Measurements from ENCODE around the gene UTP14A. TPM values are rescaled to one million over a fixed set of nuclear protein-coding genes. Genes with fewer than 3 reads are reported as not detected.

UTP14A gene
- total RNA-seq, 2 donors from 2014 or later, result 31.5 to 54.8 TPM

DNA sequence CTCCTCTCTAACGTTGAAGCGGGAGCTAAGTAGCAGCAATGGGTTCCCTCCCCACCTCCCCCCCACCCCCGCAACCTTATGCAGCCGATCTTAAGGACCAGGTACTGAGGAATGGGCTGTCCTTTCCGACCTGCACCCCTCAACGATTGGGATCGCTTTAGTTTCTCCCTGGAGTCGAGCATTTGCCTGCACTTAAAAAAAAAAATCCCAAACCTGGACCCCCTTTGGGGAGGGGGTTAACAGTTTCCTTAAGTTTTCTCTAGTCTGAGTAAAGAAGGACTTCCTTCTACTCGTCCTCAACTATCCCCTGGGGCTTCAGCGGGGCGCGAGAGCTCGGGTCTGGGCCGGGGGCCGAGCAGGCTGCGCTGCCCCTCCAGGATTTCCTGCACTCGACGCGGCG lies 50.8 kb downstream of the UTP14A start:
- Mint-ChIP-seq H3K36me3 (no peaks in the 10 kb centered on the region), H3K4me3 (peak overlapping the region; percentile 40), H3K27me3 (peaks cover 0 to 8% of the 10 kb centered on the region in 2 donors), H3K9me3 (no peaks in the 10 kb centered on the region), H3K4me1 (ENCODE audit: low read depth in 2 of 2) (peaks cover 16 to 17% of the 10 kb centered on the region in 2 donors), H3K27ac (no peak overlapping the region)
- DNase-seq (ENCODE audit: low spot score) (no peak), ATAC-seq (no peak)

GRCh38 chrX:129957241-129958082 lies 51.5 kb downstream of the UTP14A start:
- ATAC-seq (peak; percentile 84 to 85), DNase-seq (ENCODE audit: low spot score) (peak; percentile 79)
- H3K4me1 Mint-ChIP-seq (ENCODE audit: low read depth in 2 of 2), result peaks cover 18 to 20% of the 10 kb centered on the region in 2 donors
- H3K4me3 Mint-ChIP-seq, result peak overlapping the region; percentile 54
- H3K27ac Mint-ChIP-seq, result peak overlapping the region; percentile 23 to 70
- H3K27me3 Mint-ChIP-seq, result peaks cover 0 to 8% of the 10 kb centered on the region in 2 donors
- H3K36me3 Mint-ChIP-seq, result no peaks in the 10 kb centered on the region
- H3K9me3 Mint-ChIP-seq, result no peaks in the 10 kb centered on the region

GRCh38 chrX:129958083-129958465 lies 52.1 kb downstream of the UTP14A start:
- H3K27me3 Mint-ChIP-seq, result peaks cover 0 to 8% of the 10 kb centered on the region in 2 donors
- H3K9me3 Mint-ChIP-seq, result no peaks in the 10 kb centered on the region
- no peak for ATAC-seq
- H3K27ac Mint-ChIP-seq, result peak overlapping the region; percentile 23 to 70
- DNase-seq (ENCODE audit: low spot score), result no peak
- no peaks in the 10 kb centered on the region for H3K36me3 Mint-ChIP-seq
- H3K4me1 Mint-ChIP-seq (ENCODE audit: low read depth in 2 of 2), result peaks cover 13 to 19% of the 10 kb centered on the region in 2 donors
- H3K4me3 Mint-ChIP-seq, result peak overlapping the region; percentile 54

GRCh38 chrX:129958814-129959492 lies 53.0 kb downstream of the UTP14A start:
- Mint-ChIP-seq H3K9me3 (no peaks in the 10 kb centered on the region), H3K27me3 (peaks cover 0 to 8% of the 10 kb centered on the region in 2 donors), H3K4me1 (ENCODE audit: low read depth in 2 of 2) (peaks cover 13 to 22% of the 10 kb centered on the region in 2 donors), H3K4me3 (no peak overlapping the region), H3K36me3 (no peaks in the 10 kb centered on the region), H3K27ac (no peak overlapping the region)
- ATAC-seq, result no peak
- DNase-seq (ENCODE audit: low spot score), result no peak

- H3K27ac Mint-ChIP-seq, result no peak overlapping the region
- no peaks in the 10 kb centered on the region for H3K36me3 Mint-ChIP-seq
- H3K4me3 Mint-ChIP-seq, result no peak overlapping the region
- no peak for ATAC-seq
- H3K4me1 Mint-ChIP-seq (ENCODE audit: low read depth in 2 of 2), result peaks cover 13 to 22% of the 10 kb centered on the region in 2 donors
- peaks cover 0 to 8% of the 10 kb centered on the region in 2 donors for H3K27me3 Mint-ChIP-seq
- no peaks in the 10 kb centered on the region for H3K9me3 Mint-ChIP-seq
- no peak for DNase-seq (ENCODE audit: low spot score)
Observed at GRCh38 chrX:129959493-129959832, 53.5 kb downstream of the UTP14A start.

GRCh38 chrX:129961180-129962083 lies 55.5 kb downstream of the UTP14A start:
- Mint-ChIP-seq H3K4me1 (ENCODE audit: low read depth in 2 of 2) (peaks cover 13 to 22% of the 10 kb centered on the region in 2 donors), H3K27ac (peak overlapping the region; percentile 78 to 86), H3K27me3 (peaks cover 0 to 8% of the 10 kb centered on the region in 2 donors), H3K9me3 (no peaks in the 10 kb centered on the region), H3K4me3 (peak overlapping the region; percentile 74), H3K36me3 (no peaks in the 10 kb centered on the region)
- DNase-seq (ENCODE audit: low spot score), result peak; percentile 83
- peak; percentile 92 to 96 for ATAC-seq

DNA sequence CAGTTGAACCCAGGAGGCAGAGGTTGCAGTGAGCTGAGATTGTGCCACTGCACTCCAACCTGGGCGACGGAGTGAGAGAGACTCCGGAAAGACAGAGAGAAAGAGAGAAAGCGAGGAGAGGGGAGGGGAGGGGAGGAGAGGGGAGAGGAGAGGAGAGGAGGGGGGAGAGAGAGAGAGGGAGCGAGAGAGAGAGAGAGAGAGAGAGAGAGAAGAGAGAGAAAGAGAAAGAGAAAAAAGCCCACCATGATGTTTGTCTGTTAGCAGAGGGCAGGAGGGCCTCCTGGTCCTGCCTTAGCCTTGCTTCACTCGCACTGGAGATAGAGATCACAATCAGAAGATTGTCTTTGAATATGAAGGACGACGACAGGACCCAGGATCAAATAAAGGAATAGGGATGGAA lies 57.8 kb downstream of the UTP14A start:
- Mint-ChIP-seq H3K36me3 (no peaks in the 10 kb centered on the region), H3K4me3 (no peak overlapping the region), H3K4me1 (ENCODE audit: low read depth in 2 of 2) (peaks cover 7 to 12% of the 10 kb centered on the region in 2 donors)

DNA sequence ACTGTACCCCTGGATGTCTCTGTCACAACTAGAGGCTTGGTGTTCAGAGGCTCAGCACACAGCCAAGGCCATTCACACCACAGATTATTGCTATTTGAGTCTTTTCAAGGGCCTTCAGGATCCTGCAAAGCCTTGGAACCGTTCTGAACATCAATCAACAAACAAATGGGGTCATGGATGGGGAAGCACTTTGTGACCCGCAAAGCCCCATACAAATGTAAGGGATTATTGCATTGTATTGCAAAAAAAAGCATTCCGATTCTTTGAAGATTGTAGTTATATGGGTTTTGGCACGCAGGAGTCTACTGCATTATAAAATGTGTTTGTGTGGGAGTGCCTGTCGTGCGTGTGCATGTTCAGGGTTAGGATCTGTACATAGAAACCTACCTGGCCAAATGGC lies 59.2 kb downstream of the UTP14A start:
- ATAC-seq (no peak), DNase-seq (ENCODE audit: low spot score) (no peak)
- Mint-ChIP-seq H3K4me3 (no peak overlapping the region), H3K27ac (no peak overlapping the region), H3K9me3 (no peaks in the 10 kb centered on the region), H3K4me1 (ENCODE audit: low read depth in 2 of 2) (peaks cover 7 to 12% of the 10 kb centered on the region in 2 donors), H3K36me3 (no peaks in the 10 kb centered on the region), H3K27me3 (no peaks in the 10 kb centered on the region)

More for the DNA sequence above, 57.8 kb downstream of the UTP14A start:
- Mint-ChIP-seq H3K9me3 (no peaks in the 10 kb centered on the region), H3K27me3 (peaks cover 0 to 3% of the 10 kb centered on the region in 2 donors), H3K27ac (no peak overlapping the region)
- ATAC-seq (no peak), DNase-seq (ENCODE audit: low spot score) (no peak)

- no peak for DNase-seq (ENCODE audit: low spot score)
- no peaks in the 10 kb centered on the region for H3K4me1 Mint-ChIP-seq (ENCODE audit: low read depth in 2 of 2)
- H3K27ac Mint-ChIP-seq, result no peak overlapping the region
- no peaks in the 10 kb centered on the region for H3K9me3 Mint-ChIP-seq
- ATAC-seq, result no peak
- no peak overlapping the region for H3K4me3 Mint-ChIP-seq
- no peaks in the 10 kb centered on the region for H3K36me3 Mint-ChIP-seq
- peaks cover 8 to 9% of the 10 kb centered on the region in 2 donors for H3K27me3 Mint-ChIP-seq
Observed at GRCh38 chrX:129968968-129969367, 63.0 kb downstream of the UTP14A start.

GRCh38 chrX:129976441-129976840 lies 70.5 kb downstream of the UTP14A start:
- H3K36me3 Mint-ChIP-seq, result no peaks in the 10 kb centered on the region
- H3K27me3 Mint-ChIP-seq, result peaks cover 8 to 12% of the 10 kb centered on the region in 2 donors
- H3K9me3 Mint-ChIP-seq, result no peaks in the 10 kb centered on the region
- H3K4me3 Mint-ChIP-seq, result no peak overlapping the region
- DNase-seq (ENCODE audit: low spot score) (no peak), ATAC-seq (no peak)
- H3K4me1 Mint-ChIP-seq (ENCODE audit: low read depth in 2 of 2), result peaks cover 3 to 4% of the 10 kb centered on the region in 2 donors
- no peak overlapping the region for H3K27ac Mint-ChIP-seq

Other genes starting within 250 kb of the UTP14A start
- under 1 TPM; 0.14 to 0.55 TPM for gene XPNPEP2, start 167.2 kb upstream of the UTP14A start, total RNA-seq
- gene SASH3, start 126.2 kb upstream of the UTP14A start, total RNA-seq, result 100 to 1,000 TPM; 243 to 317 TPM
- 10 to 100 TPM; 10.3 to 11.1 TPM for gene ZDHHC9, start 62.3 kb upstream of the UTP14A start, total RNA-seq
- gene BCORL1, start 76.5 kb downstream of the UTP14A start, total RNA-seq, result 10 to 100 TPM in 1 of 2 donors, 1 to 10 TPM in 1; 9.9 to 18.8 TPM
- 10 to 100 TPM; 38.8 to 71.0 TPM for gene ELF4, start 204.3 kb downstream of the UTP14A start, total RNA-seq

Data from natural killer cell treated with Interleukin-12 subunit alpha and Interleukin-12 subunit beta and Interleukin-15 and Interleukin-18, amount 100 ng/mL, for 72 hours (primary cell).